ENCODE results near the gene SPPL2A. TPM values are rescaled to one million over a fixed set of nuclear protein-coding genes. Genes with fewer than 3 reads are reported as not detected.

Gene SPPL2A
- polyA plus RNA-seq, 12 donors, result 39.5 to 69.9 (median 56.1) TPM; not detected in 1

GRCh38 chr15:50778086-50778485, 12.6 kb upstream of the SPPL2A start:
- DNase-seq, result no peak

- DNase-seq, result no peak
These were observed 11.5 kb upstream of the SPPL2A start for GRCh38 chr15:50777042-50777441.

GRCh38 chr15:50774450-50774849, 8.9 kb upstream of the SPPL2A start:
- DNase-seq, result no peak

GRCh38 chr15:50773389-50773788, 7.9 kb upstream of the SPPL2A start:
- no peak for DNase-seq

- no peak for DNase-seq
These were observed 1.9 kb upstream of the SPPL2A start for GRCh38 chr15:50767332-50767861.

GRCh38 chr15:50764461-50765194, 878 bp downstream of the SPPL2A start:
- DNase-seq, result peak; percentile 48

GRCh38 chr15:50758712-50759205, 6.7 kb downstream of the SPPL2A start:
- no peak for DNase-seq

- DNase-seq, result no peak
These were observed 12.0 kb downstream of the SPPL2A start for GRCh38 chr15:50753463-50753862.

- DNase-seq, result no peak
These were observed 14.1 kb downstream of the SPPL2A start for GRCh38 chr15:50751394-50751793.

GRCh38 chr15:50750227-50750705, 15.2 kb downstream of the SPPL2A start:
- no peak for DNase-seq

GRCh38 chr15:50747523-50747922, 18.0 kb downstream of the SPPL2A start:
- DNase-seq, result no peak

- no peak for DNase-seq
These were observed 20.9 kb downstream of the SPPL2A start for GRCh38 chr15:50744601-50745000.

- no peak for DNase-seq
These were observed 24.6 kb downstream of the SPPL2A start for GRCh38 chr15:50740955-50741354.

GRCh38 chr15:50736823-50737222, 28.7 kb downstream of the SPPL2A start:
- DNase-seq, result no peak

- no peak for DNase-seq
These were observed 30.4 kb downstream of the SPPL2A start for GRCh38 chr15:50735156-50735555.

- DNase-seq, result no peak
These were observed 39.2 kb downstream of the SPPL2A start for GRCh38 chr15:50726315-50726714.

- DNase-seq, result no peak
These were observed 46.8 kb downstream of the SPPL2A start for GRCh38 chr15:50718700-50719125.

- DNase-seq, result no peak
These were observed 53.5 kb downstream of the SPPL2A start for GRCh38 chr15:50712018-50712417.

GRCh38 chr15:50710585-50710984, 54.9 kb downstream of the SPPL2A start:
- no peak for DNase-seq

GRCh38 chr15:50707878-50708427, 57.6 kb downstream of the SPPL2A start:
- no peak for DNase-seq

- DNase-seq, result no peak
These were observed 62.7 kb downstream of the SPPL2A start for GRCh38 chr15:50702762-50703334.

GRCh38 chr15:50698101-50698500, 67.4 kb downstream of the SPPL2A start:
- DNase-seq, result no peak
